CD4-positive, alpha-beta memory T cell (primary cell): ENCODE results near the gene GATA3. TPM values are rescaled to one million over a fixed set of nuclear protein-coding genes. Genes with fewer than 3 reads are reported as not detected.

Experiments used
- CTCF ChIA-PET: fragments of 350-600 bp; sonication (Branson Sonifier 250); formaldehyde crosslinking; loops from one replicate; lab custom pipeline; 2021; ENCODE audit warnings: inconsistent platforms; ENCODE audit not compliant: partially characterized antibody; lab: Charles Lee
- POLR2A ChIA-PET: fragments of 350-600 bp; sonication (Branson Sonifier 250); formaldehyde crosslinking; loops from one replicate; lab custom pipeline; 2021; ENCODE audit not compliant: partially characterized antibody; lab: Charles Lee
- DNase-seq, 5 donors: peaks; one replicate each; pipeline versions ENCODE4 v3.0.0 to v3.0.0-alpha.2; 2020 to 2022; ENCODE audit warnings: mixed read lengths in 1 of 5
- H3K27ac ChIP-seq: one replicate; pipeline ENCODE4 v1.7.0; 2013; ENCODE audit warnings: low read depth, low read length
- H3K27me3 ChIP-seq: 2 replicates; pipeline ENCODE4 v1.7.0; 2013; ENCODE audit warnings: mild to moderate bottlenecking, low read length, moderate library complexity; ENCODE audit not compliant: insufficient read depth
- H3K36me3 ChIP-seq: 2 replicates; pipeline ENCODE4 v1.7.0; 2013; ENCODE audit warnings: mild to moderate bottlenecking, low read length, moderate library complexity; ENCODE audit not compliant: insufficient read depth
- H3K4me1 ChIP-seq: 2 replicates; pipeline ENCODE4 v1.7.0; 2013; ENCODE audit warnings: mild to moderate bottlenecking, low read length, moderate library complexity; ENCODE audit not compliant: insufficient read depth
- H3K4me3 ChIP-seq, 2 donors: one replicate each; pipeline ENCODE4 v1.7.0; 2013; ENCODE audit warnings: low read length in 2 of 2, mild to moderate bottlenecking in 1 of 2
- H3K9me3 ChIP-seq, 2 donors: one replicate each; pipeline ENCODE4 v1.7.0; 2013; ENCODE audit warnings: low read length in 2 of 2, control low read depth in 1 of 2; ENCODE audit not compliant: control insufficient read depth in 1 of 2
- H3K27ac Mint-ChIP-seq, 7 donors: one replicate each; pipeline ENCODE4 v1.8.0; 2020 to 2021; ENCODE audit warnings: mixed read lengths in 7 of 7, mild to moderate bottlenecking in 6 of 7, inconsistent platforms in 3 of 7, moderate library complexity in 3 of 7
- H3K27me3 Mint-ChIP-seq, 2 donors: one replicate each; pipeline ENCODE4 v1.8.0; 2020 to 2021; ENCODE audit warnings: mixed read lengths in 2 of 2
- H3K36me3 Mint-ChIP-seq, 2 donors: one replicate each; pipeline ENCODE4 v1.8.0; 2020 to 2021; ENCODE audit warnings: mixed read lengths in 2 of 2, inconsistent platforms in 1 of 2, mild to moderate bottlenecking in 1 of 2
- H3K4me1 Mint-ChIP-seq, 4 donors: one replicate each; pipeline ENCODE4 v1.8.0; 2020 to 2021; ENCODE audit warnings: mixed read lengths in 4 of 4, mild to moderate bottlenecking in 1 of 4
- H3K4me3 Mint-ChIP-seq, 8 donors: one replicate each; pipeline ENCODE4 v1.8.0; 2020 to 2021; ENCODE audit warnings: mixed read lengths in 8 of 8, mild to moderate bottlenecking in 7 of 8, moderate library complexity in 6 of 8, inconsistent platforms in 3 of 8
- H3K9me3 Mint-ChIP-seq, 8 donors: one replicate each; pipeline ENCODE4 v1.8.0; 2020 to 2021; ENCODE audit warnings: mixed read lengths in 8 of 8, mild to moderate bottlenecking in 5 of 8, inconsistent platforms in 3 of 8, moderate library complexity in 1 of 8
- intact Hi-C: fragments of 100-400 bp; cut with micrococcal nuclease; formaldehyde crosslinking; loops from one replicate; pipeline ENCODE4 v1.15.1; 2023
- polyA plus RNA-seq, 2 donors: library from polyadenylated mRNA; unstranded; fragments of 300-500 nt; fragmentation: Illumina TruSeq; gene quantifications; one replicate each; pipeline ENCODE4 v1.2.3, GENCODE V29; 2021
- total RNA-seq, 2 experiments: library from RNA; stranded (reverse); gene quantifications; one replicate each; pipeline ENCODE4 v1.2.3, GENCODE V29; 2021

GATA3 gene
- total and polyA plus RNA-seq, 4 experiments from 2014 or later: 61.9 to 79.7 (median 64.3) TPM

GRCh38 chr10:8084799-8085198 lies 30.3 kb downstream of the GATA3 start:
- Mint-ChIP-seq H3K27ac (peak overlapping the region in 1 of 7 donors; percentile 65), H3K4me3 (no peak overlapping the region), H3K36me3 (peaks cover 23 to 26% of the 10 kb centered on the region in 2 donors), H3K27me3 (no peaks in the 10 kb centered on the region), H3K9me3 (no peaks in the 10 kb centered on the region), H3K4me1 (peaks cover 15 to 37% (median 27%) of the 10 kb centered on the region in 4 donors)
- Histone ChIP-seq H3K36me3 (peaks cover 3% of the 10 kb centered on the region), H3K4me3 (no peak overlapping the region), H3K27me3 (no peaks in the 10 kb centered on the region), H3K4me1 (peaks cover 20% of the 10 kb centered on the region), H3K9me3 (no peaks in the 10 kb centered on the region), H3K27ac (no peak overlapping the region)
- CTCF ChIA-PET: interaction anchor here (0.5 kb wide), 1 partner anchor 14 kb away, joined by 3 read pairs; no protein-coding TSS in a partner anchor
- intact Hi-C loops: no loop called here
- POLR2A ChIA-PET: no interaction called here
- no peak for DNase-seq

- Mint-ChIP-seq H3K4me3 (no peak overlapping the region), H3K9me3 (no peaks in the 10 kb centered on the region), H3K27ac (peak overlapping the region in 2 of 7 donors; percentile 12 to 65), H3K4me1 (peaks cover 15 to 37% (median 27%) of the 10 kb centered on the region in 4 donors), H3K27me3 (no peaks in the 10 kb centered on the region), H3K36me3 (peaks cover 23 to 26% of the 10 kb centered on the region in 2 donors)
- H3K4me3 ChIP-seq: no peak overlapping the region
- no peak for DNase-seq
- no peaks in the 10 kb centered on the region for H3K27me3 ChIP-seq
- peaks cover 20% of the 10 kb centered on the region for H3K4me1 ChIP-seq
- H3K36me3 ChIP-seq: peaks cover 3% of the 10 kb centered on the region
- intact Hi-C loops: no loop called here
- H3K27ac ChIP-seq: no peak overlapping the region
- H3K9me3 ChIP-seq: no peaks in the 10 kb centered on the region
- ChIA-PET POLR2A (no interaction called here), CTCF (no interaction called here)
Measured at GRCh38 chr10:8085251-8085650, 30.8 kb downstream of the GATA3 start.

GRCh38 chr10:8086315-8086714 lies 31.8 kb downstream of the GATA3 start:
- Mint-ChIP-seq H3K4me1 (peaks cover 15 to 44% (median 27%) of the 10 kb centered on the region in 4 donors), H3K4me3 (no peak overlapping the region), H3K9me3 (peaks cover 0 to 1% (median 0%) of the 10 kb centered on the region in 8 donors), H3K36me3 (peaks cover 15 to 18% of the 10 kb centered on the region in 2 donors), H3K27me3 (no peaks in the 10 kb centered on the region), H3K27ac (peak overlapping the region in 1 of 7 donors; percentile 1)
- ChIA-PET CTCF (interaction anchor here (0.7 to 1.4 kb wide), 4 partner anchors 15 to 387 kb away, joined by 3 to 4 read pairs (median 3); no protein-coding TSS in a partner anchor), POLR2A (interaction anchor here (0.6 to 1.2 kb wide), 2 partner anchors 25 to 594 kb away, joined by 3 to 6 read pairs; no protein-coding TSS in a partner anchor)
- Histone ChIP-seq H3K4me3 (no peak overlapping the region), H3K27me3 (no peaks in the 10 kb centered on the region), H3K36me3 (no peaks in the 10 kb centered on the region), H3K4me1 (peaks cover 20% of the 10 kb centered on the region), H3K27ac (no peak overlapping the region), H3K9me3 (no peaks in the 10 kb centered on the region)
- intact Hi-C loops: no loop called here
- DNase-seq: no peak

GRCh38 chr10:8088504-8088903 lies 34.0 kb downstream of the GATA3 start:
- peak overlapping the region in 6 of 7 donors; percentile 24 to 82 (median 58) for H3K27ac Mint-ChIP-seq
- H3K27me3 Mint-ChIP-seq: no peaks in the 10 kb centered on the region
- peaks cover 0 to 1% (median 0%) of the 10 kb centered on the region in 8 donors for H3K9me3 Mint-ChIP-seq
- H3K4me1 Mint-ChIP-seq: peaks cover 15 to 44% (median 27%) of the 10 kb centered on the region in 4 donors
- ChIA-PET CTCF (no interaction called here), POLR2A (no interaction called here)
- Histone ChIP-seq H3K4me1 (peaks cover 20% of the 10 kb centered on the region), H3K27me3 (no peaks in the 10 kb centered on the region), H3K4me3 (no peak overlapping the region), H3K9me3 (no peaks in the 10 kb centered on the region), H3K27ac (no peak overlapping the region), H3K36me3 (no peaks in the 10 kb centered on the region)
- peak overlapping the region in 6 of 8 donors; percentile 22 to 51 (median 36) for H3K4me3 Mint-ChIP-seq
- H3K36me3 Mint-ChIP-seq: peaks cover 2 to 8% of the 10 kb centered on the region in 2 donors
- intact Hi-C loops: no loop called here
- peak; percentile 53 to 72 (median 65) for DNase-seq

GRCh38 chr10:8092428-8092827 lies 37.9 kb downstream of the GATA3 start:
- H3K36me3 ChIP-seq: no peaks in the 10 kb centered on the region
- ChIA-PET POLR2A (interaction anchor here (1.2 kb wide), 1 partner anchor 10 kb away, joined by 3 read pairs; no protein-coding TSS in a partner anchor), CTCF (no interaction called here)
- no peaks in the 10 kb centered on the region for H3K9me3 ChIP-seq
- H3K36me3 Mint-ChIP-seq: peaks cover 0 to 18% of the 10 kb centered on the region in 2 donors
- no peaks in the 10 kb centered on the region for H3K27me3 ChIP-seq
- no peak for DNase-seq
- H3K4me3 ChIP-seq: no peak overlapping the region
- no peak overlapping the region for H3K27ac ChIP-seq
- intact Hi-C loops: no loop called here
- H3K27ac Mint-ChIP-seq: no peak overlapping the region
- peaks cover 17% of the 10 kb centered on the region for H3K4me1 ChIP-seq
- no peaks in the 10 kb centered on the region for H3K27me3 Mint-ChIP-seq
- peaks cover 0 to 1% (median 0%) of the 10 kb centered on the region in 8 donors for H3K9me3 Mint-ChIP-seq
- peaks cover 11 to 30% (median 18%) of the 10 kb centered on the region in 4 donors for H3K4me1 Mint-ChIP-seq
- no peak overlapping the region for H3K4me3 Mint-ChIP-seq

- Histone ChIP-seq H3K27me3 (no peaks in the 10 kb centered on the region), H3K36me3 (no peaks in the 10 kb centered on the region), H3K27ac (no peak overlapping the region), H3K4me1 (no peaks in the 10 kb centered on the region), H3K9me3 (no peaks in the 10 kb centered on the region), H3K4me3 (no peak overlapping the region)
- peaks cover 1 to 14% (median 4%) of the 10 kb centered on the region in 4 donors for H3K4me1 Mint-ChIP-seq
- no peaks in the 10 kb centered on the region for H3K27me3 Mint-ChIP-seq
- H3K4me3 Mint-ChIP-seq: no peak overlapping the region
- H3K9me3 Mint-ChIP-seq: peaks cover 0 to 1% (median 0%) of the 10 kb centered on the region in 8 donors
- no peak for DNase-seq
- peak overlapping the region in 1 of 7 donors; percentile 43 for H3K27ac Mint-ChIP-seq
- intact Hi-C loops: no loop called here
- H3K36me3 Mint-ChIP-seq: peaks cover 0 to 18% of the 10 kb centered on the region in 2 donors
- POLR2A ChIA-PET: no interaction called here
- CTCF ChIA-PET: interaction anchor here (1.2 kb wide), 1 partner anchor 32 kb away, joined by 3 read pairs; no protein-coding TSS in a partner anchor
Measured at GRCh38 chr10:8095959-8096358, 41.5 kb downstream of the GATA3 start.

GRCh38 chr10:8096931-8097330 lies 42.4 kb downstream of the GATA3 start:
- Mint-ChIP-seq H3K36me3 (peaks cover 0 to 18% of the 10 kb centered on the region in 2 donors), H3K27me3 (no peaks in the 10 kb centered on the region), H3K4me3 (no peak overlapping the region), H3K27ac (peak overlapping the region in 1 of 7 donors; percentile 22), H3K9me3 (no peaks in the 10 kb centered on the region), H3K4me1 (peaks cover 0 to 14% (median 4%) of the 10 kb centered on the region in 4 donors)
- no peak overlapping the region for H3K27ac ChIP-seq
- CTCF ChIA-PET: interaction anchor here (1.2 kb wide), 1 partner anchor 31 kb away, joined by 3 read pairs; no protein-coding TSS in a partner anchor
- POLR2A ChIA-PET: no interaction called here
- intact Hi-C loops: no loop called here
- no peaks in the 10 kb centered on the region for H3K36me3 ChIP-seq
- H3K9me3 ChIP-seq: no peaks in the 10 kb centered on the region
- H3K27me3 ChIP-seq: no peaks in the 10 kb centered on the region
- no peak for DNase-seq
- no peaks in the 10 kb centered on the region for H3K4me1 ChIP-seq
- no peak overlapping the region for H3K4me3 ChIP-seq
